Measurements from ENCODE around the gene PAOX.

PAOX gene

DNA sequence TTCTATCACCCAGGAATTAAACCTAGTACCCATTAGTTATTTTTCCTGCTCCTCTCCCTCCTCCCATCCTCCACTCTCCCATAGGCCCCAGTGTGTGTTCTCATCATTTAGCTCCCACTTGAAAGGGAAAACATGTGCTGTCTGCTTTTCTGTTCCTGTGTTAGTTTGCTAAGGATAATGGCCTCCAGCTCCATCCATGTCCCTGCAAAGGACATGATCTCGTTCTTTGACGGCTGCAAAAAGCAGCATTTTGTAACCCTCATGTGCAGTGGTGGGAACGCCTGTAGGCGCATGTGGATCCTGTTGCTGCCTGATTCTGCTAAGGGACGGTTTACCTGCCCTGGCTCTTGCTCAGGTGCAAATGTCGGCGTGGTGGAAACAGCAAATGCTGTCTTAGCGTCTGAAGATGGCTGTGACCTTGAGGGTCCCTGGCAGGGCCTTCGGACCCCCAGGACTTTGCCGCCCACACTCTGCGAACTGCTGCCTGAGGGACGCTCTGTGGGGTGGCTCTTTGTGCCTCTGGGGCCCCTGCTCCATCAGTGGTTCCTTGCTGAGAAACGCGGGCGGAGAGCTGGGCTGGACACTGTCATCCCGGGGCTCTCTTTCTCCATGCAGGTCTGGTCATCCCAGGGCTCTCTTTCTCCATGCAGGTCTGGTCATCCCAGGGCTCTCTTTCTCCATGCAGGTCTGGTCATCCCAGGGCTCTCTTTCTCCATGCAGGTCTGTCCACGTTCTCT, 9.3 kb downstream of the PAOX start:
- no peak for DNase-seq

DNA sequence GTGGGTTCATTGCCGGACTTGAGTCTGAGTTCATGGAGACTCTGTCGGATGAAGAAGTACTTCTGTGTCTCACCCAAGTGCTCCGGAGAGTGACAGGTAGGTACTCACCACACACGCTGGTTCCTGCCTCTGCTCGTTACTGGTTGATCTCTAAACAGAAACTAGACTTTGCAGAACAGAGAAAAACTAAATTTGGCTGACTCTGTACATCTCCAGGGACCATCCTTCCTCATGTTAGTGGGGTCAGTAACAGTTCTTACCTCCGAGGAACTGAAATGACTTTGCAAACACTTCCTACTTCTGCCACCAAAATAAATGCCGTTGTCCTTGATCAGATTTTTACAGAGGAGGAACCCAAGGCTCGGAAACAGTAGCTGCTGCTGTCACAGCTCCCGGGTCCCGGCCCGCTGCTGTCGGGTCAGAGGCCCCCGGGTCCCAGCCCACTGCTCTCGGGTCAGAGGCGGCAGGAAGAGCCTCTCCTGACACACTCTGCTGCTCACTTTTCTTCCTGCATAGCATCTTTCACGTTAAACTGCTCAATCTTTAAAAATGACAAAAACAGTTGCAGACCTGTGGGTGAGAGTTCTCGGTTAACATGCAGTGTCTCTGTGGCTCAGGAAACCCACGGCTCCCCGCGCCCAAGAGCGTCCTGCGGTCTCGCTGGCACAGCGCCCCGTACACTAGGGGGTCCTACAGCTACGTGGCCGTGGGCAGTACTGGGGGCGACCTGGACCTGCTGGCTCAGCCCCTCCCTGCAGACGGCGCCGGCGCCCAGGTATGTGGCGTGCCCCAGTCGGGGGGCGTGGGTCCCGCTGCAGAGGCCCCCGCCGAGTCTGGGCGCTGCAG, 10.1 kb downstream of the PAOX start:
- no peak for DNase-seq

DNA sequence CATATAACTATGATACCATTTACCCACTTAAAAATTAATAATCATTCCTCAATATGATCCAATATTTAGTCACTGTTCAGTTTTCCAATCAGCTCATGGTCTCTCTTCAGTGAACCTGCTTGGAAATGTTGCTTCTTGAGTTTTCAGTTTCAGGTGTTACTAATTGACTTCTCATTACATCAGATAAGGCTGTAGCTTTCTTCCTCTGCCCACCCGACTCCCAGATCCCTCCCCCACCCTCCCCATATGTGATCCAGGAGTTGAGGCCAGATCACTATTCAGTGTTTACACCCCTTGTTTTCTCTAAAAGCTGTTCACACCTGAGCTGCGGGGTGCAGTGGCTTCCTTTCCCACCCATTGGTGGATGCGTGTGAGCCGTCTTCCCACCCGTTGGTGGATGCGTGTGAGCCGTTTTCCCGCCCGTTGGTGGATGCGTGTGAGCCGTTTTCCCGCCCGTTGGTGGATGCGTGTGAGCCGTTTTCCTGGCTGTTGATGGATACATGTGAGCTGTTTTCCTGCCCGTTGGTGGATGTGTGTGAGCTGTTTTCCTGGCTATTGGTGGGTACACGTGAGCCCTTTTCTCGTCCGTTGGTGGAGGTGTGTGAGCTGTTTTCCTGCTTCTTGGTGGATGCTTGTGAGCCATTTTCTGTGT, 11.7 kb downstream of the PAOX start:
- DNase-seq: no peak

DNA sequence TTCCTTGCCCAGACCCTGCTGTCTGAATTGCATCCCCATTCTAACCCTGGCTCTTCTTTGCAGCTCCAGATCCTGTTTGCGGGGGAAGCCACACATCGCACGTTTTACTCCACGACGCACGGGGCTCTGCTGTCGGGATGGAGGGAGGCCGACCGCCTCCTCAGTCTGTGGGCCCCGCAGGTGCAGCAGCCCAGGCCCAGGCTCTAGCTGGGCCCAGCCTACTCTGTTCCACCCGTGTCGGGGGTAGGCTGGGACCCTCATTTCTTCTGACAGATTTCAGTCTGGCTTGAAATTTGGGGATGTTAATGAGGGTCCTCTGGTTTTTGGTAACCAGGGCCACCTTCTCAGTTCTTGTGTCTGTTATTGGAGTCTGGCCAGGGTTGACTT, 12.2 kb downstream of the PAOX start:
- DNase-seq: no peak

DNA sequence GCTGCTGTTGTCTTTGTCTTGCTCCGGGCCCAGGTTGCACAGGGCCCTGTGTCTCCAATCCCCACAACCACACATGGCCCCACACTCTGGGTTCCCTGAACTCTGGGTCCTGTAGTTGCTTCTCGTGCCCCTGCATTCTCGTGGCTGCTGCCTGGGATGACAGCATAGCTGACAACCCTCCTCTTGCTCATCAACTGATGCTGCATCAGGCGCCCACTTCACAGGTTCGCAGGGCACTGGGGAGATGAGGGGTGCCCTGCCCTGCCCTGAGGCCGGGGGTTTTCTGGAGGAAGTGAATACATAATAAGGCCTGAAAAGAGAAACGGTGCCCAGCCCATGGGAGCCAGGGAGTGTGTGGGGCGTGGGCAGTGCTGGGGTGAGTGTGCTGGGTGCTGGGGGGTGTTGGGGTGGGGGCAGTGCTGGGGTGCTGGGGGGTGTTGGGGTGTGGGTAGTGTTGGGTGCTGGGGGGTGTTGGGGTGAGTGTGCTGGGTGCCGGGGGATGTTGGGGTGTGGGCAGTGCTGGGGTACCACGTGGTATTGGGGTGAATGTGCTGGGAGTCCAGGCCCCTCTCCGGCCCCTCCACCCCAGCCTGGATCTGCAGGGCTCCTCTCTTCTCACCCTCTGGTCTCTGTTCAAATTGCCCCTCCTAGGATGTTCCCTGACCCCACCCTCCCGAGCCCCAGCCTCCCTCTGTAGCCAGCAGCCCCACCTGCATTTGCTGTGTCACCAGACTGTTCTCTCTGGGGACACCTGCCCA, 12.9 kb downstream of the PAOX start:
- DNase-seq: no peak

DNA sequence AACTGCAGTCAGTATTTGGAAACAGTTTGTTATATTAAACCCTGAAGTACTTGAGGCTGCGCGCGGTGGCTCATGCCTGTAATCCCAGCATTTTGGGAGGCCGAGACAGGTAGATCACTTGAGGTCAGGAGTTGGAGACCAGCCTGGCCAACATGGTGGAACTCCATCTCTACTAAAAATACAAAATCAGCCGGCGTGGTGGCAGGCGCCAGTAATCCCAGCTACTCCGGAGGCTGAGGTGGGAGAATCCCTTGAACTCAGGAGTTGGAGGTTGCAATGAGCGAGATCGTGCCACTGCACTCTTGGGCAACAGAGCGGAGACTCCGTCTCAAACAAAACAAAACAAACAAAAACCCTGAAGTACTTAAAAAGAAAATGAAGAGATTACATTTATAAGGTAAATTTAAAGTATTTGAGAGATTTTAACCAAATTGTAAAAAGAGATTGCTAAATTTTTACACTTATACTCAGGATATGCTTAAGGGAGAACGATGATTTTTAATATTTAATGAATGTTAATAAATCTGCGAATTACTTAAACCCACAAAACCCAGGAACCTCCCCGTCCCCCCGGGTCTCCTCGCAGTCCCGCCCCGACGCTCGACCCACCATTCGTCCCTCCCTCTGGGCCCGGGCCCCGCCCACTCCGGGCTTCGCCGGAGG, 14.5 kb downstream of the PAOX start:
- no peak for DNase-seq

DNA sequence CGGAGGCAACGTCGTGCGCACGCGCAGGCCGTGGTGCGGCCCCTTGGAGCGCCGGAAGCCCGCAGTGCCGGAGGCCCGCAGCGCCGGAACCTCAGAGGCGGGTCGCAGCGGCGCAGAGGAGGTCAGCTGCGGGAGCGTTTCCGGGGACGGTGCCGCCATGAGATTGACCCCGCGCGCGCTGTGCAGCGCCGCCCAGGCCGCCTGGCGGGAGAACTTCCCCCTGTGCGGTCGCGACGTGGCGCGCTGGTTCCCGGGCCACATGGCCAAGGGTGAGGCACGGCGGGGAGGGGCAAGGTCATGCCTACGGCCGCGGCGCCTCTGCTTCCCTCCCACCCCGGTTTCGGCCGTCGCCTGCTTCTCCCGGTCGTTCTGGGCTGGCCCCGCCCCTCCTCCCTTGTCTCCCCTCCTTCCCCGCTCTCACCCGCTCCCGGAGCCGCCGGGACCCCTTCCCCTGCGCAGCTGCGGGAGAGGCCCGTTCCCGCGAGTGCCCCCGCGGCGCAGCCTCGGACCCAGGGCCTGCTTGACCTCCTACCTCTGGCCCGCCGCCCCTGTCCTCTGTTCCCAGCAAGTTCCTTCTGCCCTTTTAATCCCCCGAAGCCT, 15.1 kb downstream of the PAOX start, which contains the start of gene MTG1:
Gene MTG1, plus strand, starts transcription at position 94 of the 600 bp plus-strand sequence. Its CDS starts 64 bp downstream, at position 158.
- peak; percentile 97 for DNase-seq

DNA sequence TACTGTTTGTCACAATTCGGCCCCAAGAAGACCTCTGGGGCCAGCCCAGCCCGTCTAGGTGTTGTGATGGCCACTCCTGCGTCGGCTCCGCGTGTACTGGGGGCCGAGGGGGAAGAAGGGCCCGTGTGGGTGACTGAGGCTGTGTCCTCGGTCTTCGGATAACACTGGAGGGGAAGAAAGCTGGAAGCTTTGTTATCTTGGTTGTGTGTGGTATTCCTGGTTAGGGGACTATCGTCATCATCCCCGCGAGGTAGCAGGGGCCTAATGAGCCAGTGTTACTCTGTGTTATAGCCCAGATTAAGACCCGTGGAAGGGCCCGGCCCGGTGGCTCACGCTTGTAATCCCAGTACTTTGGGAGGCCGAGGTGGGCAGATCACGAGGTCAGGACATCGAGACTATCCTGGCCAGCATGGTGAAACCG, 15.7 kb downstream of the PAOX start:
- no peak for DNase-seq

DNA sequence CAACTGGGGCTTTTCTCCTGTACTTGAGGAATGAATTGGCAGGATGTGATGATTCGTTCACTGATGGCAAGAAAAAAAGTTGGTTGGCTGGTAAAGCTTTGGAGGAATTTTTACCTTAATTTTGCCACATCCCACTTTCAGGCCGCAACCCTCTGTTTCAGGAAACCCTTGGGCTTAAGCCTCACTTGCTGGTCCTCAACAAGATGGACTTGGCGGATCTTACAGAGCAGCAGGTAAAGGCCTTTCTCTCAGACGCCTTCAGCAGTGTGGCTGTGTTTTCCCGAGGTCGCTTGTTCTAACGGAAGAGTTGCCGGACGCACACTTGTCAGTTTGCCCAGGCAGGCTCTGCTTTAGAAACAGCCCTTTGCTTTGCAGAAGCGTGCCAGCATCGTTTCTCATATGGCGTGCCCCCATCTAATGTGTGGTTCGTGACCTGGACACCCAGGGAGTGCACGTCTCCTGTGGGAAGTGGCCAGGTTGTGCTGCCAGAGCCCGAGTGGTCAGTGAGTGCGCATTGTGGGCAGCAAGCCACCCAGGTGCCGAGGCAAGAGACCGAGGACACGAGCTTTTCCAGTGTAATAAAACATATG, 17.1 kb downstream of the PAOX start:
- no peak for DNase-seq

DNA sequence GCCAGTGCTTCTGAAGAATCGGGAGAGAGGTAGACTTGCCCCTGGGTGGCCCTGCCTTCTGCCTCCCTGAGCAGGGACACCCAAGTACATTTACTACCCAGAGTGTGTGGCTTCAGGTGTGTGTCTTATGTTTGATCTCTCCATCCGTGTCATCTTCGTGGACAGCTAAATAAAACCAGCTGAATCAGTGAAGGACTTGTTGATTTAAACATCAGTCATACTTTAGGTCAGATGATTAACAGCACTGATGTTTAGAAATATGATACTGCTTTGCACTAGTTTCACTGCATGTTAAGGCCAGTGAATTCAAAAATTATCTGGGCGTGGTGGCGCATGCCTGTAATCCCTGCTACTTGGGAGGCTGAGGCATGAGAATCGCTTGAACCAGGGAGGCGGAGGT, 18.9 kb downstream of the PAOX start:
- no peak for DNase-seq

DNA sequence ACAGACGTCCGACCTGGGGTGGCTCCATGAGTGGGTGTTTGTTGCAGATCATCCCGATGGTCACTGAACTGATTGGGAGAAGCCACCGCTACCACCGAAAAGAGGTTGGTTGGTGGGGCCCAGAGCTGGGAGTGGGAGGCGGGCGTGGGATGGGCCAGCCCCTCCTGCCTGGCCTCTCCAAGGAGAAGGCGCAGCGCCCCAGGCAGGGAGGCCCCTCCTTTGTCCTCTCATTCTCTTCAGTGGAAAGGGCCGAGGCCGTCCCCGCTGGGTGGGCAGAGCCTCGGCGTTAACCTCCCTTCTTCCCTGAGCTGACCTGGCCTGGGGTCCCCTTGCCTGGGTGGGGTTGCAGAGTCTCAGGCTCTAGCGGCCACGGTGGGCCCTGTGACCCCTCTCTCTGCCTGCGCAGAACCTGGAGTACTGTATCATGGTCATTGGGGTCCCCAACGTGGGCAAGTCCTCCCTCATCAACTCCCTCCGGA, 20.1 kb downstream of the PAOX start:
- DNase-seq: no peak

DNA sequence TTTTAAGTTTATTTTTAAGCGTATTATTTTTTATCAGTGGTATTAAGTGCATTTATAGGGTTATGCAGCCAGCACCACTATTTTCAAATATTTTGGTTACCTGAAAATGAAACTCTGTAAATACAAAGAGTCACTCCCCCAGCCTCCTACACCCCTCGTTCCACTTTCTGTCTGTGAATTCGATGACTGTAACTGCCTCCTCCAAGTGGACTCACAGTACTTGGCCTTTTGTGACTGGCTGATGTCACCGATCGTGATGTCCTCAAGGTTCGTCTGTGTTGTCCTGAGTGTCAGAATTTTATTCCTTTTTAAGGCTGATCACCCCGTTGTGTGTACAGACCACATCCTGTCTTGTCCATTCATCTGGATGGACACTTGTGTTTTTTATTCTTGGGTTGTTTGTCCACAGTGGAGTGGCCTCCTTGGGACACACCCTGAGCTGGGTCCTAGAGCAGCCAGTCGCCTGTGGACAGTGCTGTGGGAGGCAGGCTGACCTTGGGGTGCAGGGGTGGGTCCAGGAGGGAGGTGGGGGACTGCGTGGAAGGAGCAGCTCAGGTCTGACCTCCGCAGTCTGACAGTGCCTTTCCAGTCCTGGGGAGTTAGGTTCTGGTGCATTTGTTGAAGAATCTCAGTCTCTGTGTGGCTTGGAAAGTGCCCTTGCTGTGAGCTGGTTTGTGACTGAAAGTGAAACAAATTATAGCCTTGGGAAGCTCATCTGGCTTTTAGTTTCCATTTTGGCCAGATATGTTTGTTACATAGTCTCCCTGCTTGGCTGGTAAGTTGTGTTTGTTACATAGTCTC, 21.8 kb downstream of the PAOX start:
- no peak for DNase-seq

DNA sequence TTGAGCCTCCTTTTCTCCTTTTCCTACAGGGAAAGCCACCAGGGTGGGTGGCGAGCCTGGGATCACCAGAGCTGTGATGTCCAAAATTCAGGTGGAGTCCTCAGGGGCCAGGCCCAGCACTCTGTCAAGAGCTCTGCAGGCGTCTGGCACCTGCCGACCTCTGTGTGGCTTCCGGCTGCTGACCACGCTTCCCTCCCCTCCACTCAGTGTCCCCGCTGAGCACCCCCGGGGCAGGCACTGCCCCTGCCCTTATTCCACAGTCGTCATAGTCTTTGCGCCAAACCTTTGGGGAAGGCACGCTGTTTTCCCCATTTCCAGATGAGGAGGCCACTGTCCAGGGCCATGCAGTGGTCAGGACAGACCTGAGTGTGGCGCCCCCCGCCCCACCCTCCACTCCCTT, 22.4 kb downstream of the PAOX start:
- no peak for DNase-seq

DNA sequence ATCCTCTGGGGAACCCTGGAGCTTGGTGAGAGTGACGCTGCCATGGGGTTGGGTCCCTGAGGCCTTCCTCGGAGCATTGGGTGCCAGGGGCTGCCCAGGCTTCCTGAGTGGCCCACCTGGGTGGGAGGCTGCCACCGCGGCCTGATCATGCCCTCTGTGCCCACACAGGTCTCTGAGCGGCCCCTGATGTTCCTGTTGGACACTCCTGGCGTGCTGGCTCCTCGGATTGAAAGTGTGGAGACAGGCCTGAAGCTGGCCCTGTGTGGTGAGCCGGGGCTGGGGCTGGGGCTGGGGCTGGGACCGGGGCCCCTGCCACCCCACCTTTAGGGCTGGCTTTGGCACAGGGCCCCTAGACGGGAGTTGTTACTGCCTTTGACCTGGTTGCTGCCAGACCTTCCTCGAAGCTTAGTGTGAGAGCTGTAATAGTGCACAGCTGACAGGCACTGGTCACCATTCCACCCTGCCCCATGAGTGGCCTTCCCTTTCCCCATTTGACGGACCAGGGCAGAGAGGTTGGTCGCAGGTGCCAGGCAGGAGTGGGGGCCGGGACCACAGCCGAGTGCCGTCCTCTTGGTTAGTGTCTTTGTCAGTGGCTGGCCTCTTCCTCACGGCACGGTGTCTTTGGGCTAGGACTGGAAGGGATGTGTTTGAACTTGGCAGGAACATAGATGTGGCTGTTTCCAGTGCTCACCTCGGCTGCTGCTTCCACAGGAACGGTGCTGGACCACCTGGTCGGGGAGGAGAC, 23.1 kb downstream of the PAOX start:
- no peak for DNase-seq

DNA sequence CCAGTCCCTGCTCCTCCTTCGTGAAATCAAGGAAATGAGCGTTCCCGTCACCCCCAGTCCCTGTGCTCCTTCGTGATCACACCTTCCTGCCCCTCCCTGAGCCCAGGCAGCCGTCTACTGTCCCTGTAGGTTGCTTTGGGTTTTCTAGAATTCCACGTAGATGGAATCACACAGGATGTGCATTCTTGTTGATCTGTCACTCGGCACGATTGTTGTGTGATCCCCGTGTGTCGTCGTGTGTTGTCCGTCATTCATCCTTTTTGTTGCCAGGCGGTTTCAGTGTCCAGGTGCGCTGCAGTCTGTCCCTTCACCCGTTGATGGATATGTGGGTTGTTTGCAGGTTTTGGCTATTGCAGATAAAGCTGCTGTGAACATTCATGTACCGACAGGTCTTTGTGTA, 24.3 kb downstream of the PAOX start:
- DNase-seq: no peak

DNA sequence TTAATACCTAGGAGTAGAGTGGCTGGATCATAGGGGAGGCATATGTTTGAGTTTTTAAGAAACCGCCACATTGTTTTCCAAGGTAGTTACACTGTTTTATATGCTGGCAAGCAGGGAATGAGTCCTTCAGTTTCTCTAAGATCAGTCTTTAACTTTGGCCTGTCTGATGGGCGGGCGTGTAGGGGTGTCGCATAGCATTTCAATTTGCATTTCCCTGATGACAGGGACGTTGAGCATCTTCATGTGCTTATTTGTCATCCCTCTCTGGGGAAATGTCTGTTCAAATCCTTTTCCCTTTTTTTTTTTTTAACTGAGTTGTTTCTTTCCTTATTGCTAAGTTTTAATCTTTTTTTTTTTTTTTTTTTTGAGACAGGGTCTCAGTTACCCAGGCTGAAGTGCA, 24.7 kb downstream of the PAOX start:
- DNase-seq: no peak

DNA sequence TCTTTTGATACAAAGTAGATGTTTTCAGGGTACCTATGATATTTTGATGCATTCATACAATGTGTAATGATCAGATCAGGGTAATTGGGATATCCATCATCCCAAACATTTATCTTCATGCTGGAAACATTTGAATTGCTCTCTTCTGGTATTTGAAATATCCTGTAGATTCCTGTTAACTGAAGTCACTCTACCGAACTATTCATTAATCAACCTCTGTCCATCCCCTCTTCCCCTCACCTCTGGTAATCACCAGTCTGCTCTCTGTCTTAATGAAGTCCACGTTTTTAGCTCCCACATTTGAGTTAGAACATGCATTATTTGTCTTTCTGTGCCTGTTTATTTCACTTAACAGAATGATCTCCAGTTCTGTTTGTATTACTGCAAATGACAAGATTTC, 26.2 kb downstream of the PAOX start:
- DNase-seq: no peak

DNA sequence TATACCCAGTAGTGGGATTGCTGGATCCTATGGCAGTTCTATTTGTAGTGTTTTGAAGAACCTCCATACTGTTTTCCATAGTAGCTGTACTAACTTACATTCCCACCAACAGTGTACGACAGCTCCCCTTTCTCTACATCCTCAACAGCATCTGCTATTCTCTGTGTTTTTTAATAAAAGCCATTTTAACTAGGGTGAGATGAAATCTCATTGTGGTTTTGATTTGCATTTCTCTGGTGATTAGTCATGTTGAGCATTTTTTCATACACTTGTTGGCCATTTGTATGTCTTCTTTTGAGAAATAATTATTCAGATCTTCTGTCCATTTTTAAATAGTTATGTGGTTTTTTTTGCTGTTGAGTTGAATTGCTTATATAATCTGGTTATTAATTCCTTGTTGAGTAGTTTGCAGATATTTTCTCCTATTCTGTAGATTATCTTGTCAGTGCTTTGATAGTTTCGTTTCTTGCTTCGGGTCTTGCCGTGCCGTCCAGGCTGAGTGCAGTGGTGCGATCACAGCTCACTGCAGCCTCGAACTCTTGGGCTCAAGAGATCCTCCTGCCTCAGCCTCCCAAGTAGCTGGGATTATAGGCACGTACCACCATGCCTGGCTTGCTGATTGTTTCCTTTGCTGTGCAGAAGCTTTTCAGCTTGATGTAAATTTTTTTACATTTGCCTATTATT, 26.9 kb downstream of the PAOX start:
- no peak for DNase-seq
